Activated T-helper 1 cell treated with anti-CD3 and anti-CD28 coated beads, Interleukin-2, amount 50 U/mL, for 16 hours (primary cell): ENCODE results near the gene BRINP1.

Experiments
- DNase-seq, 2 donors: peaks; one replicate each; pipeline ENCODE4 v3.0.0-alpha.2; 2020; ENCODE audit warnings: low read depth in 1 of 2, low spot score in 1 of 2

The BRINP1 gene, protein sequence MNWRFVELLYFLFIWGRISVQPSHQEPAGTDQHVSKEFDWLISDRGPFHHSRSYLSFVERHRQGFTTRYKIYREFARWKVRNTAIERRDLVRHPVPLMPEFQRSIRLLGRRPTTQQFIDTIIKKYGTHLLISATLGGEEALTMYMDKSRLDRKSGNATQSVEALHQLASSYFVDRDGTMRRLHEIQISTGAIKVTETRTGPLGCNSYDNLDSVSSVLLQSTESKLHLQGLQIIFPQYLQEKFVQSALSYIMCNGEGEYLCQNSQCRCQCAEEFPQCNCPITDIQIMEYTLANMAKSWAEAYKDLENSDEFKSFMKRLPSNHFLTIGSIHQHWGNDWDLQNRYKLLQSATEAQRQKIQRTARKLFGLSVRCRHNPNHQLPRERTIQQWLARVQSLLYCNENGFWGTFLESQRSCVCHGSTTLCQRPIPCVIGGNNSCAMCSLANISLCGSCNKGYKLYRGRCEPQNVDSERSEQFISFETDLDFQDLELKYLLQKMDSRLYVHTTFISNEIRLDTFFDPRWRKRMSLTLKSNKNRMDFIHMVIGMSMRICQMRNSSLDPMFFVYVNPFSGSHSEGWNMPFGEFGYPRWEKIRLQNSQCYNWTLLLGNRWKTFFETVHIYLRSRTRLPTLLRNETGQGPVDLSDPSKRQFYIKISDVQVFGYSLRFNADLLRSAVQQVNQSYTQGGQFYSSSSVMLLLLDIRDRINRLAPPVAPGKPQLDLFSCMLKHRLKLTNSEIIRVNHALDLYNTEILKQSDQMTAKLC

GRCh38 chr9:119368681-119369581 lies at the start of gene BRINP1:
TSS of gene BRINP1 (minus strand) at chr9:119369435. CDS start at chr9:119313355, 56,080 bp downstream.
- no peak for DNase-seq

DNA sequence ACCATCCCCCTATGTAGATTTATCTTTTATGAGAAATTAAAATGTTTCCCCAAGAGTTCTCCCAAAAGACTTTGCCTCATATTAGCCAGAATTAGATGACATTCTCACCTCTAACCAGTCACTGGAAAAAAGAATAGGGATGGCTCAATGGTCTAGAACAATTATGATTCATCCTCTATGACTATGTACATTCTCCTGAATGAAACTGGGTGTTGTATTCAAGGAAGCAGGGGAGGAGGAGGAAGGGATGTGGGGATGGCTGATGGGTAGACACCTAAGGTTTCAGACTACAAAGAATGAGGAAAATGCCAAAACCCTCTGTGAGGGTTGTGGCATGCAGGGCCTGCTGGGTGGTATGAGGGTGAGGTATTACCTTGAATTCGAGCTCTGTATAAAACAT lies 49.5 kb upstream of the BRINP1 start:
- no peak for DNase-seq

DNA sequence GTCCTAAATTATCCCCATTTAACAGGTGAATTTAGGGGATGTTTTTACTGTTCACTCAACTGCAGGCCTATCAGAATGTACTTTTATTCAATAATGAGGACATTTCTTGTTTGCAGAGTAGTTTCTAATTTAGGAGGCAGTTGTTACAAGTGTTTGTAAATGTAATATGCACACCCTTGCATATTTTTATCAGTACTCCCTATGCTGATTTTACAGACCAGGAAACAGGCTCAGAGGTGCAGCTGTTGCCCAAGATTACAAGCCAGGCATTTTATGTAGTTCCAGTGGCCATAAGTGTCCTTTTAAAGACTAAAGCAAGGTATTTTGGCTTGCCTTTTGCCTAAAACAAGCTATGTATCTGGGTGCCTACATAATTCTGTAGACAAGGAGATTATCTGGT lies 47.6 kb upstream of the BRINP1 start:
- no peak for DNase-seq

GRCh38 chr9:119412399-119412798 lies 43.2 kb upstream of the BRINP1 start:
- DNase-seq: no peak

DNA sequence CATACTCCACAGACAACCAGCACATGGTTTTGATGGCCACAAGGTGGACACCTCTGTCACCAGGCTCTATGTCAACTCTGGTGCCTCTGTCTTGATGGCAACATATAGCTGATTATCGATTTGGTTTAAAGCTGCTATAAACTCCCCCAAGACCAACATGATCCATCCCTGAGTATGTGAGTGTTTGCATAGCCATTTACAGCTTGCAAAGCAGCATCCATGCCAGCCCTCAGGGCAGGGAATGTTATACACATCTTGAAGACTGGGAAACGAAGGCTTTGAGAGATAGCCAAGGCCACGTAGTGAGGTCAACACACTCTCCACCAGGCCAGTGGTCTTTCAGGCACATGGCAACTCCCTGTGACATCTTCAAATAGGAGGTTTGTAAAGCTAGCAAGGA lies 40.3 kb upstream of the BRINP1 start:
- no peak for DNase-seq

DNA sequence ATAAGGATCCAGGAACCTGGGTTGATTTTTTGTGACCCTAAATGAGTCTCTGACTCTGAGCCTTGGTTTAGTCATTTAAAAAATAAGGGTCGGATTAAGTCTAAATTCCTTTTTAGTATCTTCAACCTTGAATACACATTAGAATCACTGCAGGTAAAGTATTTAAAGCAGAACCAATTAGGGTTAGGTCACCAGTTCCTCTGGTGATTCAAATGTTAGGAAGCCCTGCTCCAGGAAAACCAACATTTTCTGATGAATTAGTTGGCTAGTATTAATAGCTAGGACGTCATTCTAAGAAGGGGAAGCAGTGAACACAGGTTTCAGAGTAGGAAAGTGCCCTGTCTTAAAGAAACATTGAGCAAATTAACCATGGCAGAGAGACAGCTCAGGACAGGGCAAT lies 31.4 kb upstream of the BRINP1 start:
- no peak for DNase-seq

- DNase-seq: no peak
Measured at GRCh38 chr9:119398350-119398749, 29.1 kb upstream of the BRINP1 start.

- no peak for DNase-seq
Measured at GRCh38 chr9:119391878-119392277, 22.6 kb upstream of the BRINP1 start.

- DNase-seq: no peak
Measured at GRCh38 chr9:119375892-119376291, 6.7 kb upstream of the BRINP1 start.

DNA sequence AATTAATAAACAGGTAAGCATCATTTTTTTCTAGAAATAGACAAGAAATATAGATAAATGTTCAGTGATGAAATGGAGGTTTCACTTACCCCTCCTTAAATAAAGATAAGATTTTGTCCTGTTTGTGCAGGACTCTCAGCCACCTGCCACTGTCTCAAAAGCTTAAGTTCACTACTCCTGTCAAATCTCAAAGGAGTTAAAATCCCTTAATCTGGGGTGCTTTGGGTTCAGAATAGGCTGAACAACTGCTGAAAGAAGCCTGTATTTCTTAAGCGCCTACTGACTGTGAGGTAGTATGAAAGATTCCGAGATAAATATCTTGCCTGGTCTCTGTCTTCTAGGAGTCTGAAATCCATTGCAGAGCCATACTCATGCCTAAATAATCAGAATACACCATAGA lies 3.7 kb upstream of the BRINP1 start:
- DNase-seq: no peak

DNA sequence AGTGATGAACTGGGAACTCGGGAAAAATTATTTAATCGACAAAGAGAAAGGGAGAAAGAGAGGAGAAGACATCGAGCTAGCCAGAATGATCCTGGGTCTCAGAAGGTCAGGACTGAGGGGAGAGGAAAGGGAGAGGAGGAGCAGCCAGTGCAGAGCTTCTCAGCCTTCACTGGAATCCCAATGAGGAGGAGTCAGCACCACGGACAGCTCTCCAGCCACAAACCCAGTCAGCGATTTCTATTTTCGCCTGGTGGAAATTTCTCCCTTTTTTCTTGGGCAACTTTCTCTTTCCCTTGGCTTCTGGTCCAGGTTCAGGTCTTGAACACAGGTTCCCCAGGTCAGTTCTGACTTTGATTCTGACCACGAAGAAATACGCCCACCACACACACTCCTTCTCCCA lies 1.6 kb upstream of the BRINP1 start:
- DNase-seq: no peak

- DNase-seq: no peak
Measured at GRCh38 chr9:119369680-119370366, 588 bp upstream of the BRINP1 start.

DNA sequence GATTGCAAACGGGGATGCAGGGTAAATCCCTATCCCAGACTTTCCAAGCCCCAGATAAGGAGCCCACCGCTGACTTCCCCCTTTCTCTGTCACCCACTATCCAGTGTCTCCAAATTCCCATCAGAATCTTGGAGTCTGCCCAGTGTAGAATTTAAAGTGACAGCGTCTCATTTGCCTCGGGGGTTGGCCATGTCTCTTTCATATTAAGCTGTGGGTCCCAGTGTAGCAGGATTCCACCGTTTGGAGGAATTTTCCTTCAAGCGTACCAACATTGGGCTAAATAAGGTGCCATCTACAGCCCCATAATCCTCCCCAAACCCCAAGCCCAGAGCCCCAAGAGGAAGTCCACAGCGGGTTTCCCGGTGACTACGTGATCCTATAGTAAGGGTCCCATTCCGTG lies 1.1 kb downstream of the BRINP1 start:
- DNase-seq: no peak

DNA sequence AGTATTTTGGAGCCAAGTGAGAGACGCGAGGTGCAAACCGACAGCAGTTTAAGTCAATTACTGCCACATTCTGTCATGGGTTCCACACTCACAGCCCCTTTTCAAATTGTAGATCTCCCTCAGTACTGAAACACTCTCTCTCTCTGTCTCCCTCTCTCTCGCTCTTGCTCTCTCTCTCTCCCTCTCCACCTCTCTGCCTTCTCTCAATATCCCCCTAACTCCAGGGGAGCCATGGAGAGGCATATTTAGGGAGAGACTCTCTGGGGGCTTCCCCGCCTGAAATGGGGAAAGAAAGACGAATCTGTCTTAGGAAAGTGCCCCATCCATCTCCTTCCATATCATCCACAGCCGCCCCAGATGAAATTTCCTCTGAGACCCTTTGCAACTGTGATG lies 1.6 kb downstream of the BRINP1 start:
- no peak for DNase-seq

DNA sequence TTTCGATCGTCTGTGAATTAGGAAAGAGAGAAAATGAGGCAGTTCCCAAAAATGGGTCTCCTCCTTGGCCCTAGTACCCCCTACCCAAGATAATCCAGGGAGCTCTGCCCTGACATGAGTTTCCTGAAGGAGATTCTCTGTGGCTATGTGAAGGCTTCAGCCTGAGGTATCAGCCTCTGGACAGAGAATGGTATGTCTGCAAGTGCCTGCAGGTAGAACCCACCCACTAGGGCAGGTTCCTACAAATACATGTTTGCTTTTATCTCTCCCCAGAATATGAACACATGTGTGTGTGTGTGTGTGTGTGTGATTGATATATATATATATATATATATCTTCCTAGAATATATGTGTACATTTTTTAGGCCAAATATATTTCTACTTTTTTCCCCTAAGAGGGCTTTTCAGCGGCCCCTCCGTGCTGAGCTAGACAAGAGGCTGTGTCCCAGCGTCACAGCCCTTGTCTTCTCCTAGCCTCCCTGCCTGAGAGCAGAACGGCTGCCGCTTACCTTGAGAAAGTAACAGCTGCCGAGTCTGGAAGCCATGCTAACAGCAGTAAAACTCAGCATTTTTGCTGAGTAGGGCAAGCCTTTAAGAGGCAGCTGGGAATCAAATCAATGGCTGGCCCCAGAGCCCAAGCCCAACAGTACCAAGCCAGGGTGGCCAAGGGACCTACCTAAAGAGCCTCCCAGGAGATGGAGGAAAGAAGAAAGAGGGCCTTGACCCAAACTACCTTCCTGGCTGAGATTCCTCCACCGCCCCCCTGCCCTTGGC lies 2.1 kb downstream of the BRINP1 start:
- DNase-seq: no peak

- DNase-seq: no peak
Measured at GRCh38 chr9:119365291-119366027, 3.8 kb downstream of the BRINP1 start.

DNA sequence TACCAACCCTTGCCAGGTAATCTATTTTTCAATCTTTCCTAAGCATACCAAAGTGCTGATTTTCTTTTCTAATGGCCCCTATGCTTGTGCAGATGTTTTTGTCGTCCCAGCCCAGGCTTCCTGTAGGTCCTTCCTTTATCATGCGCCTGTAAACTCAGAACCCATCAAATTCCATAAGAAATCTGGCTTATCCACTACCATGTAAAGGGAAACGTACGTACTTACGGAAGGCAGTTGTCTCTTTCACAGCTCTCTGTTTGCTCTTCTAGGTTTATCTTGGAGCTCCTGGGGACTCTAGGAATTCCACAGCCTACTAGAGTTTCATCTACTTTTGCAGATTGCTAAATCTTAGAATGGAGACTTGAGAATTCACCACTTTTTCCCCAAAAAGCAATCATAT lies 9.0 kb downstream of the BRINP1 start:
- DNase-seq: no peak

GRCh38 chr9:119357336-119358096 lies 11.7 kb downstream of the BRINP1 start:
- DNase-seq: no peak

GRCh38 chr9:119349351-119349825 lies 19.8 kb downstream of the BRINP1 start:
- DNase-seq: no peak
